ENCODE results near the gene SLC39A11.

The SLC39A11 gene

GRCh38 chr17:72972263-72972951 lies 120.1 kb downstream of the SLC39A11 start:
- Histone ChIP-seq H3K36me3 (replicated peaks; ENCODE audit: low read depth, low read length) (no peaks in the 10 kb centered on the region), H4K20me1 (ENCODE audit: insufficient read depth, low read length) (no peaks in the 10 kb centered on the region), H3K4me1 (ENCODE audit: low read length) (0 out of 2 replicates have a peak, but pooled peaks cover 4% of the 10 kb centered on the region), H3K27me3 (ENCODE audit: low read depth, low read length) (no peaks in the 10 kb centered on the region), H3K27ac (ENCODE audit: low read length) (no peak overlapping the region), H3K4me3 (ENCODE audit: low read length) (no peak overlapping the region), H3K9ac (ENCODE audit: low read length) (no peak overlapping the region), H3K4me2 (ENCODE audit: low read length) (no peak overlapping the region), H3K79me2 (ENCODE audit: low read length) (no peaks in the 10 kb centered on the region), H2AFZ (ENCODE audit: low read depth, low read length) (no peak overlapping the region), H3K9me3 (ENCODE audit: insufficient read depth, low read length) (no peaks in the 10 kb centered on the region)
- TF ChIP-seq EZH2phosphoT487 (IDR thresholded peaks at IDR 0.05; ENCODE audit: low read depth), result no peak
- TF ChIP-seq CTCF (IDR thresholded peaks at IDR 0.05; ENCODE audit: low read depth, low read length), result no peak

DNA sequence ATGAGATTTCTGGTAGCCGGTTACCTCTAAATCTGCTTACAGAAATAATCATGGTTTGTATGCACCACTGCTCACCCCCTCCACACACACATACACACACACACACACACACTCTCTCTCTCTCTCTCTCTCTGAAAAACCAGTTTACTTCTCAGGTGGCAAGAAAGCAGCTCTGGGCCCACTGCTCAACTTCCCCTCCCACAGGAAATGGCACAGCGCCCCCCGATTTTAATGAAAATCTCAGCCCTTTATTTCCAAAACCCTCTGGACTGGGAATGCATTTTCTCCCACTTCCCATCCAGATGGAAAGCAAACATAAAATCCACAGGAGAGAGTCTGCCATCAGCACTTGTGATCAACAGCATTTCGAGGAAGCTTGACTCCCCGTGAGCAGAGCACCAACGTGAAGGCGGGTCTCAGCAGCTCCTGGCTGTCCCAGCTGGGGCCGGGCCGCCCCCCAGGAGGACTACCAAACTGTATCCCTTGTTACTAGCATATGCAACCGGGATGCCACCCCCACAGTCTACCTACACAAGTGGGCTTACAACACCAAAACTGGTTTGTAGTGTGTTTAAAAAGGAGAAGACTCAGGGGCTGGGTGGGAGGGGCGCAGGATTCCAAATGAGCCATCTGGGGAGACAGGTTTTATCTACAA lies 121.1 kb downstream of the SLC39A11 start:
- no peak overlapping the region for H3K27ac ChIP-seq (ENCODE audit: low read length)
- H2AFZ ChIP-seq (ENCODE audit: low read depth, low read length), result no peak overlapping the region
- TF ChIP-seq EZH2phosphoT487 (IDR thresholded peaks at IDR 0.05; ENCODE audit: low read depth), result no peak
- no peak for TF ChIP-seq CTCF (IDR thresholded peaks at IDR 0.05; ENCODE audit: low read depth, low read length)
- H3K27me3 ChIP-seq (ENCODE audit: low read depth, low read length), result no peaks in the 10 kb centered on the region
- no peaks in the 10 kb centered on the region for H3K79me2 ChIP-seq (ENCODE audit: low read length)
- H4K20me1 ChIP-seq (ENCODE audit: insufficient read depth, low read length), result no peaks in the 10 kb centered on the region
- H3K9me3 ChIP-seq (ENCODE audit: insufficient read depth, low read length), result no peaks in the 10 kb centered on the region
- H3K4me1 ChIP-seq (ENCODE audit: low read length), result no peaks in the 10 kb centered on the region
- no peak overlapping the region for H3K9ac ChIP-seq (ENCODE audit: low read length)
- no peak overlapping the region for H3K4me3 ChIP-seq (ENCODE audit: low read length)
- no peak overlapping the region for H3K4me2 ChIP-seq (ENCODE audit: low read length)
- H3K36me3 ChIP-seq (replicated peaks; ENCODE audit: low read depth, low read length), result no peaks in the 10 kb centered on the region

GRCh38 chr17:72970797-72971196 lies 121.7 kb downstream of the SLC39A11 start:
- Histone ChIP-seq H3K9ac (ENCODE audit: low read length) (no peak overlapping the region), H3K36me3 (replicated peaks; ENCODE audit: low read depth, low read length) (no peaks in the 10 kb centered on the region), H3K4me1 (ENCODE audit: low read length) (no peaks in the 10 kb centered on the region), H3K4me3 (ENCODE audit: low read length) (no peak overlapping the region), H3K27me3 (ENCODE audit: low read depth, low read length) (no peaks in the 10 kb centered on the region), H3K4me2 (ENCODE audit: low read length) (no peak overlapping the region), H2AFZ (ENCODE audit: low read depth, low read length) (no peak overlapping the region), H3K27ac (ENCODE audit: low read length) (no peak overlapping the region), H4K20me1 (ENCODE audit: insufficient read depth, low read length) (no peaks in the 10 kb centered on the region), H3K79me2 (ENCODE audit: low read length) (no peaks in the 10 kb centered on the region), H3K9me3 (ENCODE audit: insufficient read depth, low read length) (no peaks in the 10 kb centered on the region)
- TF ChIP-seq EZH2phosphoT487 (IDR thresholded peaks at IDR 0.05; ENCODE audit: low read depth) (no peak), CTCF (IDR thresholded peaks at IDR 0.05; ENCODE audit: low read depth, low read length) (no peak)

DNA sequence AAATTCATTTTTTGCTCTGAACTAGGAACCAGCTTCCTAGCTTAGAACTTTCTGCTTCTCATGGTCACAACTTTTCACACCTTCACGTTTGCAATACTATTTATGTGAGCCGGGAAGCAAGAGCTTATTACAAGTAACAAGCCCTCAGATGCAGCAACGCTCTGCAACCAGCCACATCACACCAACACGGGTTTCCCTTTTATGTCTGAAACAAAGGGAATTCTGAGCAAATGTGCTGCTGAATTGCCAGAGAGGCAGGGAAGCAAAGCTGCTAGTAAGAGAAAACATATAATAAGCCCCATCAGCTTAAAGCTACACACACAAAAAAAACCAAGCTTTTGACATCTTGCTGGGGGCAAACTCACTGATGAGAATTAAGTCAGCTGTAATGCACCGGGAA lies 122.2 kb downstream of the SLC39A11 start:
- no peak overlapping the region for H3K4me3 ChIP-seq (ENCODE audit: low read length)
- H3K36me3 ChIP-seq (replicated peaks; ENCODE audit: low read depth, low read length), result no peaks in the 10 kb centered on the region
- H3K27me3 ChIP-seq (ENCODE audit: low read depth, low read length), result no peaks in the 10 kb centered on the region
- H3K9me3 ChIP-seq (ENCODE audit: insufficient read depth, low read length), result no peaks in the 10 kb centered on the region
- H3K27ac ChIP-seq (ENCODE audit: low read length), result no peak overlapping the region
- no peak overlapping the region for H2AFZ ChIP-seq (ENCODE audit: low read depth, low read length)
- H3K4me2 ChIP-seq (ENCODE audit: low read length), result no peak overlapping the region
- no peak for TF ChIP-seq CTCF (IDR thresholded peaks at IDR 0.05; ENCODE audit: low read depth, low read length)
- no peak for TF ChIP-seq EZH2phosphoT487 (IDR thresholded peaks at IDR 0.05; ENCODE audit: low read depth)
- no peaks in the 10 kb centered on the region for H4K20me1 ChIP-seq (ENCODE audit: insufficient read depth, low read length)
- no peak overlapping the region for H3K9ac ChIP-seq (ENCODE audit: low read length)
- no peaks in the 10 kb centered on the region for H3K4me1 ChIP-seq (ENCODE audit: low read length)
- no peaks in the 10 kb centered on the region for H3K79me2 ChIP-seq (ENCODE audit: low read length)

All from OCI-LY3 (cell line).